Uterus (tissue), 2 donors: ENCODE data around the gene MAP2K4.

Experiments used
- CTCF ChIP-seq, 4 experiments: fragments of 200-600 bp in 2 of 4; fragments of 450-650 bp in 2 of 4; sonication (generic) in 2 of 4; IDR thresholded peaks; one replicate each; pipeline ENCODE4 v1.5.1; 2016 to 2019; ENCODE audit warnings: antibody characterized with exemption in 4 of 4, mild to moderate bottlenecking in 2 of 4, moderate library complexity in 1 of 4
- POLR2A ChIP-seq, 2 donors: fragments of 450-650 bp; IDR thresholded peaks; one replicate each; pipeline ENCODE4 v1.6.1; 2016; ENCODE audit warnings: antibody characterized with exemption in 2 of 2, mild to moderate bottlenecking in 1 of 2, moderate library complexity in 1 of 2

DNA sequence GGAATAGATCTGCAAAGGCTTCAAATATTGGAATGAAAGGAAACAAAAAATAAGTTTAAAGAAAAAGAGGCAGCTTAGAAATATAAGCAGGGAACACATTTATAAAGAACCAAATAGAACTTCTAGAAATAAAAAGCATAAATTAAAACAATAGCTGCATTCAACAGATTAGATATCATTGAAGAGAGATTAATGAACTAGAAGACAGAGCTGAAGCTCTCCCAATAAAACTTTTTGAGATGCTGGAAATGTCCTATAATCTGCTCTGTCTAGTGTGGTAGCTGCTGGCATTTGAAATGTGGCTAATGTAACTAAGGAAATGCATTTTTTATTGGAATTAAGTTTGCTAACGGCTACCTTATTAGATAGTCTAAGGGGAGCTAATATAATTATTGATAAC is 115.6 kb downstream of the MAP2K4 start:
- TF ChIP-seq CTCF (IDR thresholded peaks at IDR 0.05) (no peak), POLR2A (IDR thresholded peaks at IDR 0.05) (no peak)
